Tibial artery (tissue), 4 donors: ENCODE data around the gene TEX48.

Experiments used
- DNase-seq, 2 donors: peaks; one replicate each; pipeline ENCODE4 v3.0.0-alpha.2; 2019
- H3K27ac ChIP-seq, 2 donors: fragments of 200-600 bp; sonication (generic) in 1 of 2; 1 replicate in 1 of 2; 2 replicates in 1 of 2; pipeline ENCODE4 v1.5.1; 2018 to 2019; ENCODE audit warnings: mild to moderate bottlenecking in 1 of 2
- H3K27me3 ChIP-seq, 2 donors: fragments of 200-600 bp; sonication (generic) in 1 of 2; one replicate each; pipeline versions ENCODE4 v1.5.1 to v1.6.0; 2016 to 2019
- H3K36me3 ChIP-seq, 3 donors: fragments of 200-600 bp; sonication (generic) in 2 of 3; one replicate each; pipeline ENCODE4 v1.5.1; 2016 to 2019; ENCODE audit warnings: mild to moderate bottlenecking in 2 of 3
- H3K4me1 ChIP-seq, 4 donors: fragments of 200-600 bp; sonication (generic) in 2 of 4; 1 replicate in 3 of 4; 2 replicates in 1 of 4; pipeline ENCODE4 v1.5.1; 2016 to 2019
- H3K4me3 ChIP-seq, 2 donors: fragments of 200-600 bp; sonication (generic) in 1 of 2; 1 replicate in 1 of 2; 2 replicates in 1 of 2; pipeline ENCODE4 v1.5.1; 2018 to 2019; ENCODE audit warnings: mild to moderate bottlenecking in 2 of 2
- H3K9me3 ChIP-seq, 3 donors: fragments of 200-600 bp; sonication (generic) in 1 of 3; one replicate each; pipeline ENCODE4 v1.5.1; 2016 to 2019
- intact Hi-C: fragments of 100-400 bp; cut with DNase I; formaldehyde crosslinking; loops from one replicate; pipeline ENCODE4 v1.15.0; 2023; ENCODE audit warnings: low total_unique reads
- TF ChIP-seq, protein P1 (sequence below), 2 experiments: fragments of 200-600 bp in 1 of 2; fragments of 450-650 bp in 1 of 2; IDR thresholded peaks; one replicate each; pipeline ENCODE4 v1.5.1; 2017 to 2019; ENCODE audit warnings: antibody characterized with exemption in 2 of 2, mild to moderate bottlenecking in 1 of 2, moderate library complexity in 1 of 2

The TEX48 gene

DNA sequence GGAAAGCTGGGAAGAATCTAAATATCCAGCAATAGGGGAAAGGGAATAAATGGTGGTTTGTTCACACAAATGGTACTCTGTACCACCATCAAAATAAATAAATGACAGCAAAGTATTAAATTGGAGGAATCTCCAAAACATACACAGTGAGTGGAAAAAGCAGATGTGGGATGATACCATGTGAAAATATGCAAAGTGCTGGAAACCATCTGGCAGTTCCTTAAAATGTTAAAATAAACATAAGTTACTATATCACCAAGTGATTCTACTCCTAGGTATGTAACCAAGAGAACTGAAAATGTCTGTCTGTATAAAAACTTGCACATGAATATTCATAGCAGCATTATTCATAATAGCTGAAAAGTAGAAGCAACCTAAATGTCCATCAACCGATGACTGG, 41.9 kb upstream of the TEX48 start:
- Histone ChIP-seq H3K4me3 (no peak overlapping the region), H3K27me3 (peaks cover 0 to 21% of the 10 kb centered on the region in 2 donors), H3K9me3 (no peaks in the 10 kb centered on the region), H3K36me3 (no peaks in the 10 kb centered on the region), H3K4me1 (no peaks in the 10 kb centered on the region), H3K27ac (no peak overlapping the region)
- TF ChIP-seq, protein P1, sequence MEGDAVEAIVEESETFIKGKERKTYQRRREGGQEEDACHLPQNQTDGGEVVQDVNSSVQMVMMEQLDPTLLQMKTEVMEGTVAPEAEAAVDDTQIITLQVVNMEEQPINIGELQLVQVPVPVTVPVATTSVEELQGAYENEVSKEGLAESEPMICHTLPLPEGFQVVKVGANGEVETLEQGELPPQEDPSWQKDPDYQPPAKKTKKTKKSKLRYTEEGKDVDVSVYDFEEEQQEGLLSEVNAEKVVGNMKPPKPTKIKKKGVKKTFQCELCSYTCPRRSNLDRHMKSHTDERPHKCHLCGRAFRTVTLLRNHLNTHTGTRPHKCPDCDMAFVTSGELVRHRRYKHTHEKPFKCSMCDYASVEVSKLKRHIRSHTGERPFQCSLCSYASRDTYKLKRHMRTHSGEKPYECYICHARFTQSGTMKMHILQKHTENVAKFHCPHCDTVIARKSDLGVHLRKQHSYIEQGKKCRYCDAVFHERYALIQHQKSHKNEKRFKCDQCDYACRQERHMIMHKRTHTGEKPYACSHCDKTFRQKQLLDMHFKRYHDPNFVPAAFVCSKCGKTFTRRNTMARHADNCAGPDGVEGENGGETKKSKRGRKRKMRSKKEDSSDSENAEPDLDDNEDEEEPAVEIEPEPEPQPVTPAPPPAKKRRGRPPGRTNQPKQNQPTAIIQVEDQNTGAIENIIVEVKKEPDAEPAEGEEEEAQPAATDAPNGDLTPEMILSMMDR (IDR thresholded peaks at IDR 0.05) = no peak
- intact Hi-C loops = no loop called here
- DNase-seq = no peak

DNA sequence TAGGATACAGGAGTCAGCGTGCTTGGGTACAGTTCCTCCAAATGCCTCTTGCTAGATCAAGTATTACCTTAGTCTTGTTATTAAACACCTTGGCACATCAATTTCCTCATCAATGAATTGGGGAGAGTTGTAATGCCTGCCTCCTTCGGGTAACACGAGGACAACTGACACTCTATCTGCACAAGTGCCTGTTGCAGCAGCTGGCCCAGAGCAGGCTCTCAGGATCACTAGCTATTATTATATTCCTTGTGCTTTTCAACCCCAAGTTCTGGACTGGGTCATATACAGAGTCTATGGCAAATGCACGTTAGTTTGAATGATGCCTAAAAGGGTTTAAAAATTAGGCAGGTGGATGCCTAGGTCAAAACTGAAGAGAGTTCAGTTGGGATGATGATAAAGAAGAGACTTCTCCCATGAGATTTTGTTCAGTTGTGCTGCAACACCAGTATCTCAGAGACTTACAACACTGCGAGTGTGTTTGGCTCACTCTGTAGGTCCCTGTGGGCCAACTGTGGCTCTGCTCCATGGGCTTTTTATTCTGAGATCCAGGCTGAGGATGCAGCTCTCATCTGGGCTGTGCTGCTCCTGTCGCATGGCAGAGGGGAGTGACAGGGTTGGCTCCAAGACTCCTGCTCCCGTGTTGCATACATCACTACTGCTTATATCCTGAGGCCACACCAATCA, 41.1 kb upstream of the TEX48 start:
- Histone ChIP-seq H3K36me3 (no peaks in the 10 kb centered on the region), H3K4me3 (no peak overlapping the region), H3K4me1 (no peaks in the 10 kb centered on the region), H3K27me3 (peaks cover 0 to 24% of the 10 kb centered on the region in 2 donors), H3K27ac (no peak overlapping the region), H3K9me3 (no peaks in the 10 kb centered on the region)
- no peak for DNase-seq
- intact Hi-C loops = no loop called here
- TF ChIP-seq, protein P1 (IDR thresholded peaks at IDR 0.05) = no peak

DNA sequence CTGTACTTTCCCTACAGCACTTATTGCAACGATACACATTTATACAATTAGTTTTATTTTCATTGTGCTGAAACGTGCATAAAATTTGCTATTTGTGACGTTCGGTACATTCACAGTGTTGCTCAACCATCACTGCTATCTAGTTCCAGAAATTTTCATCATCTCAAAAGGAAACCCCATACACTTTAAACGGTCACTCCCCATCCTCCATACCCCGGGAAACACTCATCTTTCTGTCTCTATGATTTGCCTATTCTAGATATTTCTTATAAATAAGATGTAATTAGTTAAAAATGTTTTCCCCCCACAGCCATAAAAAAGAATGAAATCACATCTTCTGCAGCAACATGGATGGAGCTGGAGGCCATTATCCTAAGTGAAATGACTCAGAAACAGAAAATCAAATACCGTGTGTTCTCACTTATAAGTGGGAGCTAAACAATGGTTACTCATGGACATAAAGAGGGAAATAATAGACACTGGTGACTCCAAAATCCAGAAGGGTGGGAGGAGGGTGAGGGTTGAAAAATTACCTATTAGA, 40.2 kb upstream of the TEX48 start:
- no peak for DNase-seq
- peaks cover 0 to 28% of the 10 kb centered on the region in 2 donors for H3K27me3 ChIP-seq
- intact Hi-C loops = no loop called here
- no peaks in the 10 kb centered on the region for H3K36me3 ChIP-seq
- H3K27ac ChIP-seq = no peak overlapping the region
- H3K4me3 ChIP-seq = no peak overlapping the region
- no peaks in the 10 kb centered on the region for H3K4me1 ChIP-seq
- H3K9me3 ChIP-seq = no peaks in the 10 kb centered on the region
- TF ChIP-seq, protein P1 (IDR thresholded peaks at IDR 0.05) = no peak

DNA sequence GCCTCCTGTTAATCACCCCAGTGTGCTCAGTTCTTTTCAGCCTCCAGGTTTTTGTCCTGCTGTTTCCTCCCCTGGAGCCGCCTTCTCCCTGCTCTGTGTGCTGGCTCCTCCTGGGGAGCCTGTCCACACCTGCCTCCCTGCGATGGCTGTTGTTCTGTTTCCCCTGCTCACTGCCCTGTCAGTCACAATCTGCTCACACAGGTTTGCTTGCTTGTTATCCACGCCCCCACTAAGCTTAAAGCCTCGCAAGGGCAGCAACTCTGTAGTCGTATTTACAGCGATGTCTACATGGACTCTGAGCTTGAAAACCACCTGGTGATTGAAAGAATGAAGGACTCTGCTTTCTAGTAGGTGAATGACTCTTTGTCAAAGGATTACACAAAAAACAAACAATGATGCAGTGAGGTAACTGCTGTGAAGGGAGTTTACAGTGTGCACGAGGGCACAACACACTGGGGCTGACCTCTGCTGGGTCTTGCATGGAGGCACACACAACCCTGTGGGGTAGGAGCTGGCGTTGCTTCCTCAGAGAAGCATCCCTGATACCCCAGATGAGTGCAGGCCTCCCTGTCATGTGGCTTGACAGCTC, 39.6 kb upstream of the TEX48 start:
- H3K4me1 ChIP-seq = no peaks in the 10 kb centered on the region
- intact Hi-C loops = no loop called here
- no peak for DNase-seq
- H3K36me3 ChIP-seq = no peaks in the 10 kb centered on the region
- no peaks in the 10 kb centered on the region for H3K9me3 ChIP-seq
- no peak overlapping the region for H3K27ac ChIP-seq
- H3K27me3 ChIP-seq = peaks cover 0 to 28% of the 10 kb centered on the region in 2 donors
- no peak overlapping the region for H3K4me3 ChIP-seq
- TF ChIP-seq, protein P1 (IDR thresholded peaks at IDR 0.05) = no peak

DNA sequence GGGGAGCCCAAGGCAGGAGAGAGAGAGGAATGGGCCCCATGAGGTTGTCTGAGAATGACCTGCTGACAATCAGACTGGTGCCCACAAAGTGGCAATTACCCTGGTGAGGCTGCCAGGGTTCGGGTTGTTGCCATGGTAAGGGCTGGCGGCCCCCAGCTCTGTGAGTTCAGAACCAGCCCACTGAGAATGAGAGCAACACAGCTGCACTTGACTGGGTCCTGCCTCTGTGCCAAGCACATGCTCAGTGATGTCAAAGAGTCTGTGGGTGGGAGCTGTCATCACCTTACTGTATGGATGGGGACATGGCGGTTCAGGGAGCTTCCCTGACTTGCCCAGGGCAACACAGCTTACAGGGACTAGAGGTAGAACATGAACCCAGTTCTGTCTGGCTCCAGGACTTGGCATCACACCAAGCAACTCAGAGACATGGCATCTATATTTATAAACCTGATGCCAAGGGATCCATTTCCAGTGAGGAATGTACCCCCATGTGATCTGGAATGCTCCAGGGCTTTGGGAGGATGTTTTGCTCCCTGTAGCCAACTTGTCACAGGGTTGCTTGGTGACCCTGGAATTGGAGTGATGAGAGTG, 38.2 kb upstream of the TEX48 start:
- H3K4me1 ChIP-seq = no peaks in the 10 kb centered on the region
- intact Hi-C loops = no loop called here

More for the DNA sequence above, 38.2 kb upstream of the TEX48 start:
- no peak for DNase-seq
- TF ChIP-seq, protein P1 (IDR thresholded peaks at IDR 0.05) = no peak
- Histone ChIP-seq H3K9me3 (peaks cover 0 to 4% (median 0%) of the 10 kb centered on the region in 3 donors), H3K27ac (no peak overlapping the region), H3K4me3 (no peak overlapping the region), H3K36me3 (no peaks in the 10 kb centered on the region), H3K27me3 (peaks cover 0 to 28% of the 10 kb centered on the region in 2 donors)
